HepG2 (cell line): ENCODE results near the gene MON1A. TPM values are rescaled to one million over a fixed set of nuclear protein-coding genes. Genes with fewer than 3 reads are reported as not detected.

ENCODE experiments used
- ATAC-seq: fragments of 200-7000 bp; cut with Tn5 transposase; 3 replicates; pipeline ENCODE4 v1.9.1; 2020; ENCODE audit warnings: mild to moderate bottlenecking, moderate library complexity
- BruUV-seq: library from RNA; stranded (reverse); fragments of 400-500 nt; replicated peaks from 2 replicates; lab custom pipeline; 2021; lab: Mats Ljungman, UMichigan
- CTCF ChIA-PET: fragments of 300-600 bp; formaldehyde crosslinking; extraction: SDS; loops from one replicate; lab custom pipeline; 2021; ENCODE audit warnings: low total read pairs, inconsistent platforms, low intra/inter-chr PET ratio; lab: Yijun Ruan, JAX
- POLR2A ChIA-PET: fragments of 350-600 bp; sonication (Branson Sonifier 250); formaldehyde crosslinking; loops from one replicate; lab custom pipeline; 2020; ENCODE audit warnings: antibody characterized with exemption, inconsistent platforms; lab: Yijun Ruan, JAX
- DNase-seq: peaks from one replicate; pipeline ENCODE4 v3.0.0-alpha.2; 2015; ENCODE audit warnings: low spot score
- FAIRE-seq: peaks from 3 replicates; lab custom pipeline; 2011; peaks lifted over from hg19 to GRCh38; lab: Jason Lieb, UNC
- H2AFZ ChIP-seq: one replicate; pipeline ENCODE4 v1.6.1; 2011; ENCODE audit warnings: low read length, inconsistent platforms
- H3K27ac ChIP-seq: fragments of 300-600 bp; 3 replicates; pipeline ENCODE4 v1.8.0; 2011; ENCODE audit warnings: mixed run types, mild to moderate bottlenecking, mixed read lengths, low read length, inconsistent platforms; ENCODE audit not compliant: insufficient read depth; ENCODE audit errors: extremely low read length
- H3K27me3 ChIP-seq, 2 experiments: fragments of 200-600 bp in 1 of 2; 2 replicates in 1 of 2; 3 replicates in 1 of 2; pipeline versions ENCODE4 v1.6.0 to v1.8.0; 2011; ENCODE audit warnings: low read length in 2 of 2, mild to moderate bottlenecking in 2 of 2, moderate library complexity in 2 of 2, inconsistent platforms in 1 of 2; ENCODE audit not compliant: insufficient read depth in 2 of 2, control insufficient read depth in 1 of 2
- H3K36me3 ChIP-seq, 2 experiments: fragments of 200-600 bp in 1 of 2; replicated peaks in 1 of 2; 2 replicates in 1 of 2; 3 replicates in 1 of 2; pipeline versions ENCODE4 v1.5.1 to v1.8.0; 2011; ENCODE audit warnings: low read length in 2 of 2, inconsistent platforms in 1 of 2; ENCODE audit not compliant: insufficient read depth in 2 of 2, control insufficient read depth in 1 of 2
- H3K4me1 ChIP-seq: 2 replicates; pipeline ENCODE4 v1.5.1; 2012; ENCODE audit warnings: low read length, inconsistent platforms; ENCODE audit not compliant: insufficient read depth
- H3K4me2 ChIP-seq: 2 replicates; pipeline ENCODE4 v1.6.0; 2011; ENCODE audit warnings: low read depth, low read length, inconsistent platforms
- H3K4me3 ChIP-seq, 3 experiments: fragments of 200-600 bp in 1 of 3; sonication (generic), shearing (Covaris generic) in 1 of 3; replicated peaks in 1 of 3; 2 replicates each; pipeline ENCODE4 v1.5.1; 2011 to 2016; ENCODE audit warnings: low read length in 3 of 3, inconsistent platforms in 2 of 3, low read depth in 2 of 3, mild to moderate bottlenecking in 2 of 3, control low read depth in 1 of 3, mixed read lengths in 1 of 3; ENCODE audit not compliant: insufficient read depth in 1 of 3
- H3K79me2 ChIP-seq: one replicate; pipeline ENCODE4 v1.6.1; 2011; ENCODE audit warnings: low read length, inconsistent platforms; ENCODE audit not compliant: insufficient read depth
- H3K9ac ChIP-seq: 2 replicates; pipeline ENCODE4 v1.6.0; 2011; ENCODE audit warnings: mild to moderate bottlenecking, low read depth, low read length, inconsistent platforms; ENCODE audit not compliant: insufficient read depth
- H3K9me3 ChIP-seq: 2 replicates; pipeline ENCODE4 v1.5.1; 2012; ENCODE audit warnings: mild to moderate bottlenecking, low read length
- H4K20me1 ChIP-seq: 2 replicates; pipeline ENCODE4 v1.6.0; 2011; ENCODE audit warnings: inconsistent platforms, mild to moderate bottlenecking, low read length, moderate library complexity; ENCODE audit not compliant: insufficient read depth
- ARNT ChIP-seq: fragments of 450-650 bp; IDR thresholded peaks from 2 replicates; pipeline ENCODE4 v1.6.1; 2017
- HMGA1 ChIP-seq: sonication (generic); formaldehyde crosslinking; conservative IDR thresholded peaks from 2 replicates; pipeline ENCODE4 v1.4.0; 2020; ENCODE audit warnings: missing genetic modification reagents
- JDP2 ChIP-seq: sonication (generic); formaldehyde crosslinking; IDR thresholded peaks from 2 replicates; pipeline ENCODE4 v1.8.1; 2022; ENCODE audit warnings: missing genetic modification reagents, borderline replicate concordance
- MYNN ChIP-seq: sonication (generic); formaldehyde crosslinking; IDR thresholded peaks from 2 replicates; pipeline ENCODE4 v1.4.0; 2020; ENCODE audit warnings: mild to moderate bottlenecking, low read depth, missing genetic modification reagents
- NONO ChIP-seq, 2 experiments: fragments of 450-650 bp in 1 of 2; sonication (generic) in 1 of 2; formaldehyde crosslinking in 1 of 2; IDR thresholded peaks in 1 of 2; conservative IDR thresholded peaks in 1 of 2; 2 replicates each; pipeline versions ENCODE4 v1.6.1 to v1.8.0; 2017 to 2022; ENCODE audit warnings: mild to moderate bottlenecking in 1 of 2, missing genetic modification reagents in 1 of 2, moderate library complexity in 1 of 2
- PHF5A ChIP-seq: IDR thresholded peaks from one replicate; pipeline ENCODE4 v1.6.1; 2018; ENCODE audit warnings: low read depth, missing genetic modification reagents; ENCODE audit not compliant: unreplicated experiment
- SIN3A ChIP-seq: IDR thresholded peaks from 2 replicates; pipeline ENCODE4 v1.6.1; 2011; ENCODE audit warnings: low read depth, mild to moderate bottlenecking, control low read depth, low read length, borderline replicate concordance
- SKI ChIP-seq: fragments of 450-650 bp; IDR thresholded peaks from one replicate; pipeline ENCODE4 v1.6.1; 2018; ENCODE audit warnings: mild to moderate bottlenecking; ENCODE audit not compliant: partially characterized antibody
- SRSF9 ChIP-seq: fragments of 200-400 bp; formaldehyde crosslinking; IDR thresholded peaks from 2 replicates; pipeline ENCODE4 v1.6.1; 2018; ENCODE audit warnings: borderline replicate concordance, mild to moderate bottlenecking, low read depth, low read length; ENCODE audit not compliant: insufficient read depth, poor library complexity, severe bottlenecking
- TEF ChIP-seq: sonication (generic); formaldehyde crosslinking; IDR thresholded peaks from 2 replicates; pipeline ENCODE4 v1.5.0; 2020; ENCODE audit warnings: missing genetic modification reagents
- TRAFD1 ChIP-seq: sonication (generic); formaldehyde crosslinking; IDR thresholded peaks from 2 replicates; pipeline ENCODE4 v1.5.1; 2020; ENCODE audit warnings: missing genetic modification reagents, mild to moderate bottlenecking, borderline replicate concordance
- ZBTB3 ChIP-seq: sonication (generic); formaldehyde crosslinking; IDR thresholded peaks from 2 replicates; pipeline ENCODE4 v1.4.0; 2020; ENCODE audit warnings: low read depth, mild to moderate bottlenecking, moderate library complexity, missing genetic modification reagents, borderline replicate concordance
- ZBTB7B ChIP-seq: sonication (generic); formaldehyde crosslinking; IDR thresholded peaks from 2 replicates; pipeline ENCODE4 v1.4.0; 2020; ENCODE audit warnings: missing genetic modification reagents
- ZMYM4 ChIP-seq: sonication (generic); formaldehyde crosslinking; IDR thresholded peaks from 2 replicates; pipeline ENCODE4 v1.8.1; 2023; ENCODE audit warnings: mild to moderate bottlenecking, missing genetic modification reagents
- ZNF263 ChIP-seq: sonication (generic); formaldehyde crosslinking; IDR thresholded peaks from 2 replicates; pipeline ENCODE4 v1.4.0; 2020; ENCODE audit warnings: missing genetic modification reagents
- ZNF274 ChIP-seq: sonication (generic); formaldehyde crosslinking; IDR thresholded peaks from 2 replicates; pipeline ENCODE4 v1.5.1; 2020; ENCODE audit warnings: mild to moderate bottlenecking, missing genetic modification reagents
- ZNF460 ChIP-seq: sonication (generic); formaldehyde crosslinking; IDR thresholded peaks from 2 replicates; pipeline ENCODE4 v1.5.1; 2020; ENCODE audit warnings: missing genetic modification reagents, mild to moderate bottlenecking, borderline replicate concordance
- ZNF558 ChIP-seq: sonication (generic); formaldehyde crosslinking; IDR thresholded peaks from 2 replicates; pipeline ENCODE4 v1.9.0; 2022; ENCODE audit warnings: mild to moderate bottlenecking, missing genetic modification reagents, borderline replicate concordance
- ZNF703 ChIP-seq: sonication (generic); formaldehyde crosslinking; IDR thresholded peaks from 2 replicates; pipeline ENCODE4 v1.5.1; 2020; ENCODE audit warnings: missing genetic modification reagents, mild to moderate bottlenecking, moderate library complexity, borderline replicate concordance
- ZNF737 ChIP-seq: sonication (generic); formaldehyde crosslinking; IDR thresholded peaks from 2 replicates; pipeline ENCODE4 v1.5.0; 2020; ENCODE audit warnings: missing genetic modification reagents, mild to moderate bottlenecking, borderline replicate concordance
- ZZZ3 ChIP-seq: sonication (generic); formaldehyde crosslinking; IDR thresholded peaks from 2 replicates; pipeline ENCODE4 v1.4.0; 2020; ENCODE audit warnings: missing genetic modification reagents, mild to moderate bottlenecking, borderline replicate concordance
- WGBS: methylation state at CpG from one replicate; pipeline ENCODE4 v1.1.6; 2017; ENCODE audit warnings: low lambda C conversion rate; 5-methylcytosine and 5-hydroxymethylcytosine counted together
- in situ Hi-C: cut with HindIII; loops from 2 replicates; pipeline ENCODE4 v1.10.0; 2017; ENCODE audit warnings: low pct_unique_long_range_greater_than_20kb; ENCODE audit not compliant: extremely low pct_ligation_motif_present
- intact Hi-C: fragments of 100-400 bp; cut with micrococcal nuclease; formaldehyde crosslinking; loops from one replicate; pipeline ENCODE4 v1.10.0; 2022; ENCODE audit not compliant: unreplicated experiment
- polyA plus RNA-seq, 8 experiments: library from polyadenylated mRNA; depleted of rRNA in 3 of 8; stranded (reverse) in 7 of 8; unstranded in 1 of 8; fragments of >200 nt; fragmentation: Illumina TruSeq in 4 of 8; extraction: Trizol in 4 of 8; gene quantifications; 2 replicates each; pipeline versions ENCODE4 v1.2.1 to v1.2.3, GENCODE V29; 2011 to 2016; ENCODE audit warnings: low read depth in 4 of 8, missing spikeins in 1 of 8, mixed read lengths in 1 of 8; ENCODE audit not compliant: insufficient read depth in 1 of 8
- total RNA-seq, 5 experiments: library from RNA; depleted of rRNA; stranded (reverse); fragments of >200 nt; fragmentation: Illumina TruSeq; extraction: Trizol; gene quantifications; 2 replicates each; pipeline ENCODE4 v1.2.3, GENCODE V29; 2016; ENCODE audit warnings: low read depth in 1 of 5

Gene MON1A
- total and polyA plus RNA-seq, 2 of the 13 experiments (the other 11 are each of a cell fraction or from before 2014, with no cell fraction given): 4.6 to 9.0 TPM

GRCh38 chr3:49967291-49967690, 37.7 kb upstream of the MON1A start (continued):
- TF ChIP-seq TEF (CRISPR knock-in tag): no peak
- TF ChIP-seq ZMYM4 (CRISPR knock-in tag): no peak
- TF ChIP-seq ZNF263 (CRISPR knock-in tag): no peak
- TF ChIP-seq SKI: no peak

- no peaks in the 10 kb centered on the region for H3K27me3 ChIP-seq
- ChIA-PET CTCF (no interaction called here), POLR2A (no interaction called here)
- no peaks in the 10 kb centered on the region for H3K9me3 ChIP-seq
- FAIRE-seq (no peak), DNase-seq (no peak), ATAC-seq (peak; percentile 29; the same call in 2 of the 3 replicates)
- no peak overlapping the region for H3K4me3 ChIP-seq
- intact Hi-C loops (no loop called here), in situ Hi-C loops (no loop called here)
- H3K9ac ChIP-seq: no peak overlapping the region
- H3K4me2 ChIP-seq: no peak overlapping the region
- peaks cover 9 to 32% of the 10 kb centered on the region in 2 experiments; a peak in 4 of 5 replicates for H3K36me3 ChIP-seq
- H3K27ac ChIP-seq: no peak overlapping the region
- no peak overlapping the region for H2AFZ ChIP-seq
- peaks cover 21% of the 10 kb centered on the region for H3K4me1 ChIP-seq
- peaks cover 9% of the 10 kb centered on the region; the same call in 1 of the 2 replicates for H4K20me1 ChIP-seq
- peaks cover 19% of the 10 kb centered on the region for H3K79me2 ChIP-seq
- 100% methylated on average over 1 of the region's 1 CpG for WGBS
- no TSS peak for BruUV-seq
- TF ChIP-seq ZZZ3: no peak
- TF ChIP-seq MYNN: no peak
- no peak for TF ChIP-seq HMGA1 (CRISPR knock-in tag)
- no peak for TF ChIP-seq ZNF460 (CRISPR knock-in tag)
- no peak for TF ChIP-seq SIN3A
- no peak for TF ChIP-seq TRAFD1 (CRISPR knock-in tag)
- no peak for TF ChIP-seq ZBTB3 (CRISPR knock-in tag)
- no peak for TF ChIP-seq ZNF274 (CRISPR knock-in tag)
- no peak for TF ChIP-seq ZNF737 (CRISPR knock-in tag)
- TF ChIP-seq ZNF558: no peak
- no peak for TF ChIP-seq JDP2
- no peak for TF ChIP-seq NONO (IDR thresholded peaks at IDR 0.05)
- no peak for TF ChIP-seq NONO (CRISPR knock-in tag; conservative IDR thresholded peaks at IDR 0.05)
- no peak for TF ChIP-seq ZBTB7B (CRISPR knock-in tag)
- TF ChIP-seq ZNF703 (CRISPR knock-in tag): no peak
- no peak for TF ChIP-seq ZMYM4 (CRISPR knock-in tag)
- no peak for TF ChIP-seq SRSF9
- TF ChIP-seq ARNT: no peak
- TF ChIP-seq PHF5A (CRISPR knock-in tag): no peak
Observed at GRCh38 chr3:49966233-49966942, 36.8 kb upstream of the MON1A start.
